Psoas muscle (tissue), 8 donors: ENCODE data around the gene BLVRA. TPM values are rescaled to one million over a fixed set of nuclear protein-coding genes. Genes with fewer than 3 reads are reported as not detected.
"Not testable (repeated sequence)": the region's sequence is repeated elsewhere in the genome, so short reads cannot be mapped to it uniquely, and the experiment has no call there.

Source experiments
- ATAC-seq, 4 donors: fragments of 200-7000 bp; cut with Tn5 transposase; one replicate each; pipeline ENCODE4 v1.9.1; 2020; ENCODE audit warnings: moderate library complexity in 3 of 4, mild to moderate bottlenecking in 2 of 4
- DNase-seq, 2 donors: peaks; one replicate each; pipeline ENCODE4 v3.0.0-alpha.2; 2020
- H3K27ac ChIP-seq: fragments of 200-600 bp; one replicate; pipeline ENCODE4 v1.8.0; 2022
- H3K27me3 ChIP-seq, 3 donors: fragments of 200-600 bp in 1 of 3; one replicate each; pipeline versions ENCODE4 v1.6.1 to v1.8.0; 2013 to 2022; ENCODE audit warnings: low read length in 2 of 3, mild to moderate bottlenecking in 2 of 3, moderate library complexity in 1 of 3; ENCODE audit not compliant: insufficient read depth in 3 of 3
- H3K36me3 ChIP-seq, 2 donors: fragments of 200-600 bp in 1 of 2; one replicate each; pipeline versions ENCODE4 v1.6.1 to v1.8.0; 2013 to 2022; ENCODE audit warnings: low read depth in 1 of 2, mild to moderate bottlenecking in 1 of 2, moderate library complexity in 1 of 2; ENCODE audit not compliant: insufficient read depth in 1 of 2
- H3K4me1 ChIP-seq: fragments of 200-600 bp; one replicate; pipeline ENCODE4 v1.8.0; 2022
- H3K4me3 ChIP-seq: fragments of 200-600 bp; one replicate; pipeline ENCODE4 v1.8.0; 2022; ENCODE audit warnings: mild to moderate bottlenecking
- H3K9me3 ChIP-seq: fragments of 200-600 bp; one replicate; pipeline ENCODE4 v1.8.0; 2022
- CTCF ChIP-seq: fragments of 200-600 bp; IDR thresholded peaks from one replicate; pipeline ENCODE4 v1.8.0; 2022; ENCODE audit warnings: antibody characterized with exemption
- WGBS, 3 donors: extraction: QIAGEN DNeasy Blood & Tissue Kit; methylation state at CpG; one replicate each; pipeline versions ENCODE4 v1.1.6 to v1.1.7; 2013; 5-methylcytosine and 5-hydroxymethylcytosine counted together
- intact Hi-C, 2 donors: fragments of 100-400 bp; cut with DNase I; formaldehyde crosslinking; loops; one replicate each; pipeline versions ENCODE4 v1.11.0 to v1.14.2; 2022
- polyA plus RNA-seq, 3 donors: library from polyadenylated mRNA; stranded (reverse); fragments of 200-250 nt; gene quantifications; one replicate each; pipeline ENCODE4 v1.2.3, GENCODE V29; 2013
- total RNA-seq, 4 donors: library from RNA; stranded (reverse); fragmentation: NEBNext Ultra II Directional in 2 of 4; extraction: Animal tissue kit (Norgen Biotek cat#: 25700) in 2 of 4; gene quantifications; one replicate each; pipeline versions ENCODE4 v1.2.1 to v1.2.4, GENCODE V29; 2021 to 2023
- donor health status: healthy with polysubstance abuse.
- donor health status: DM: no; HTN: no; CAD: no; lungs with moderate emphysema.
- donor health status: Bipolar disorder and iron deficiency.
- donor health status: healthy.
- donor health status: DM: yes; HTN: yes; CAD: no.
- donor health status: DM: no; HTN: no; CAD: no.
- donor health status: DM: no; HTN: no; CAD: no.
- donor health status: DM: yes; HTN: yes; CAD: no.

Gene BLVRA
- total and polyA plus RNA-seq, 7 donors = 35.8 to 52.9 (median 41.9) TPM

- 82 to 93% (median 84%) methylated on average over 10 of the region's 10 CpGs for WGBS, 3 donors
- intact Hi-C loops = no loop called here
- ATAC-seq = no peak
Observed at GRCh38 chr7:43769791-43770465, 11.4 kb downstream of the BLVRA start.

DNA sequence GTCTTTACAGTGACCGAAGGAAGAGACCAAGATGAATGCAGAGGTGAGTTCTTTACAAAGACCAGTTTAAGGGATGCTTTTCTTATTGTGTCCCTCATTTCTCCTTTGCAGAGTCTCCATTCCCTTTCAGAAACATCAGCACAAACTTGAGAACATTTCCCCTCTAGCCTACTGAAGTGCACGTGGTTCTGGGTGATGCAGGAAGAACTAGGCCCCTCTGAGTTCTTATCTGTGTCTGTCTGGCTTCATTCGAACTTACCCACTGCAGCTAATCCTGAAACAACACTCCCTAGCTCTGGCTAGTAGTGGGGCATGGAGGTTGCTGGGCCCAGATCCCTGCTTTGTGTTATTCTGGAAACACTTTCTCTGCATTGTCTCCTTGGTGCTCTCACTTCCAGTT is 12.6 kb downstream of the BLVRA start:
- intact Hi-C loops = no loop called here
- no peak overlapping the region for H3K4me3 ChIP-seq
- no peak for TF ChIP-seq CTCF

More at GRCh38 chr7:43769791-43770465, 11.4 kb downstream of the BLVRA start:
- no peak for TF ChIP-seq CTCF
- Histone ChIP-seq H3K27ac (no peak overlapping the region), H3K36me3 (peaks cover 0 to 25% of the 10 kb centered on the region in 2 donors), H3K4me1 (peaks cover 1% of the 10 kb centered on the region), H3K27me3 (no peaks in the 10 kb centered on the region), H3K4me3 (no peak overlapping the region), H3K9me3 (no peaks in the 10 kb centered on the region)
- no peak for DNase-seq

GRCh38 chr7:43771573-43771972 is 13.1 kb downstream of the BLVRA start:
- H3K9me3 ChIP-seq = no peaks in the 10 kb centered on the region
- no peaks in the 10 kb centered on the region for H3K27me3 ChIP-seq
- WGBS, 3 donors = 65 to 78% (median 75%) methylated on average over 3 of the region's 3 CpGs
- intact Hi-C loops = no loop called here
- H3K36me3 ChIP-seq = peaks cover 0 to 25% of the 10 kb centered on the region in 2 donors
- TF ChIP-seq CTCF = no peak
- ATAC-seq (no peak), DNase-seq (no peak)
- H3K4me3 ChIP-seq = no peak overlapping the region
- no peaks in the 10 kb centered on the region for H3K4me1 ChIP-seq
- no peak overlapping the region for H3K27ac ChIP-seq

More for the DNA sequence above, 12.6 kb downstream of the BLVRA start:
- Histone ChIP-seq H3K27me3 (no peaks in the 10 kb centered on the region), H3K9me3 (no peaks in the 10 kb centered on the region), H3K4me1 (no peaks in the 10 kb centered on the region), H3K36me3 (peaks cover 0 to 25% of the 10 kb centered on the region in 2 donors), H3K27ac (no peak overlapping the region)
- no peak for DNase-seq
- no peak for ATAC-seq
- 71 to 82% (median 75%) methylated on average over 3 of the region's 3 CpGs for WGBS, 3 donors

DNA sequence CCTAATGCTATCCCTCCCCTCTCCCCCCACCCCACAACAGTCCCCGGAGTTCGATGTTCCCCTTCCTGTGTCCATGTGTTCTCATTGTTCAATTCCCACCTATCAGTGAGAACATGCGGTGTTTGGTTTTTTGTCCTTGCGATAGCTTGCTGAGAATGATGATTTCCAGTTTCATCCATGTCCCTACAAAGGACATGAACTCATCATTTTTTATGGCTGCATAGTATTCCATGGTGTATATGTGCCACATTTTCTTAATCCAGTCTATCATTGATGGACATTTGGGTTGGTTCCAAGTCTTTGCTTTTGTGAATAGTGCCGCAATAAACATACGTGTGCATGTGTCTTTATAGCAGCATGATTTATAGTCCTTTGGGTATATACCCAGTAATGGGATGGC is 14.8 kb downstream of the BLVRA start:
- intact Hi-C loops, H3K9me3 ChIP-seq, DNase-seq, H3K4me1 ChIP-seq, H3K27me3 ChIP-seq, H3K27ac ChIP-seq, ATAC-seq, H3K4me3 ChIP-seq: not testable (repeated sequence)
- H3K36me3 ChIP-seq = peaks cover 0 to 25% of the 10 kb centered on the region in 2 donors
- WGBS, 3 donors = 91 to 100% (median 93%) methylated on average over 4 of the region's 6 CpGs

GRCh38 chr7:43775255-43775654 is 16.8 kb downstream of the BLVRA start:
- H3K27me3 ChIP-seq, intact Hi-C loops, ATAC-seq, H3K9me3 ChIP-seq, H3K4me3 ChIP-seq, H3K27ac ChIP-seq, H3K4me1 ChIP-seq, DNase-seq: not testable (repeated sequence)
- 86 to 99% (median 92%) methylated on average over 2 of the region's 2 CpGs for WGBS, 3 donors
- H3K36me3 ChIP-seq = peaks cover 0 to 34% of the 10 kb centered on the region in 2 donors

- H3K27ac ChIP-seq, ATAC-seq, H3K27me3 ChIP-seq, intact Hi-C loops, DNase-seq, H3K36me3 ChIP-seq, H3K4me3 ChIP-seq, H3K9me3 ChIP-seq: not testable (repeated sequence)
- H3K4me1 ChIP-seq = peaks cover 17% of the 10 kb centered on the region
- 93 to 98% (median 94%) methylated on average over 13 to 15 of the region's 18 CpGs for WGBS, 3 donors
Observed at GRCh38 chr7:43778293-43779044, 20.0 kb downstream of the BLVRA start.
